ENCODE results near the gene ADISSP. TPM values are rescaled to one million over a fixed set of nuclear protein-coding genes. Genes with fewer than 3 reads are reported as not detected.

Gene ADISSP
- total and polyA plus RNA-seq, 2 of the 13 experiments (the other 11 are each of a cell fraction or from before 2014, with no cell fraction given) = 38.3 to 90.6 TPM

DNA sequence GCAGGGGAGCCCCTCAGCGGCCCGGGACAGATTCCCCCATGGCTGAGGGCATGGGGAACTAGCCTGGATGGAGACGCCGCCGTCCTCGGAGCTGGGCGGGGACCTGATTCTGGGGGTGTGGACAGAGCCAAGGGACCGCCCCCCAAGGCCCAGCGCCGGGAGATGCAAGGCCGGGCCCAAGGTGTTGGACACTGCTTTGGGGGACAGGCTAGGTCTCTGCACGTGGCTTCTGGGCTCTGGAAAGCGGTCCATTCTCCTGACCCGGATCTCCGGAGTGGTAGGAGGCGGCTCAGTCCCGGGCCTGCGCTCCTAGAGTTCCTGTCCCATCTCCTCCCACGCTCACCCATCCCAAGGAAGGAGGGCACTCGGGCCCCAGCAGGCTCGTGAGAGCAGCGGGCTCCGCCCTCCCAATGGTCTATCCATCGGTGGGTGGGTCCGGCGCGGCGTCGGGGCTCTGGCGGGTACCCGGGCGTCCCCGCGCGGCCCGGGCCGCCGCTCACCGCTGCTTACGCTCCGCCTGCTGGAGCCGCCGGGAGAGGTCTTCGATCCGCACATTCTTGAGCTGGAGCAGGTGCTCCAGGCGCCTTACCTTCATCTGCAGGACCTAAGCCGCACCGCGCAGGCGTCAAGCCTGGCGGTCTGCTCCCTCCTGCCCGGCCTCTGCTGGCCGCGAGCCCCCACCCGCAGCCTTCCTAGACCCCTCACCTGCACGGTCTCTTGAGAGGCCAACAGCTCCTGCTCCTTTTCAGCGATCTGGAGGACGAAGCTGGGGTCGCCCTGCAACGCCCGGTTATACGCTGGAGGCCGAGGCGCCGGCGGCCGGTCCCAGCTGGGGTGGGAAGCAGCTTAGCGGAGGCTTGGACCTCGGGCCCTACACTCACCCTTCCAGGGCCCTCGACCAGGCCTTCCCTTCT is 10.4 kb upstream of the ADISSP start:
- no peak overlapping the region for H3K27ac ChIP-seq (ENCODE audit: extremely low read length, insufficient read depth, low read length)
- H3K9ac ChIP-seq (ENCODE audit: insufficient read depth, low read depth, low read length) = peak overlapping the region; percentile 48; the same call in 1 of the 2 replicates
- H3K4me1 ChIP-seq (ENCODE audit: insufficient read depth, low read length) = peaks cover 44% of the 10 kb centered on the region
- WGBS (ENCODE audit: low lambda C conversion rate) = 2% methylated on average over 51 of the region's 70 CpGs
- FAIRE-seq (no peak), ATAC-seq (peak; percentile 49), DNase-seq (ENCODE audit: low spot score) (no peak)
- peaks cover 2 to 36% of the 10 kb centered on the region in 2 experiments for H3K27me3 ChIP-seq (ENCODE audit: control insufficient read depth in 1 of 2, insufficient read depth in 2 of 2, low read length in 2 of 2)
- POLR2A ChIA-PET = interaction anchor here (1.1 to 3.6 kb wide), 7 partner anchors 9 to 90 kb away, joined by 3 to 48 read pairs (median 4); partner anchors contain the start of genes ADISSP, AP5S1 and CENPB
- no peaks in the 10 kb centered on the region for H3K79me2 ChIP-seq (ENCODE audit: insufficient read depth, low read length)
- in situ Hi-C loops (cut with HindIII; ENCODE audit: extremely low pct_ligation_motif_present, low pct_unique_long_range_greater_than_20kb) (no loop called here), intact Hi-C loops (cut with micrococcal nuclease; ENCODE audit: unreplicated experiment) (no loop called here)
- peak overlapping the region; percentile 54 to 79 (median 55) for H3K4me3 ChIP-seq (replicated peaks in 1 of 3; ENCODE audit: insufficient read depth in 1 of 3, low read depth in 2 of 3, low read length in 3 of 3)
- peak overlapping the region; percentile 96 for H3K4me2 ChIP-seq (ENCODE audit: low read depth, low read length)
- CTCF ChIA-PET (ENCODE audit: low intra/inter-chr PET ratio, low total read pairs) = interaction anchor here (1.2 to 1.3 kb wide), 2 partner anchors 9 to 62 kb away, joined by 3 read pairs; no protein-coding TSS in a partner anchor
- peak overlapping the region; percentile 24 for H2AFZ ChIP-seq (ENCODE audit: low read length)
- BruUV-seq (replicated peaks) = no TSS peak
- H3K9me3 ChIP-seq (ENCODE audit: low read length) = no peaks in the 10 kb centered on the region
- H4K20me1 ChIP-seq (ENCODE audit: insufficient read depth, low read length) = no peaks in the 10 kb centered on the region
- H3K36me3 ChIP-seq (replicated peaks in 1 of 2; ENCODE audit: control insufficient read depth in 1 of 2, insufficient read depth in 2 of 2, low read length in 2 of 2) = no peaks in the 10 kb centered on the region
- TF ChIP-seq TEAD3 (CRISPR knock-in tag; optimal IDR thresholded peaks at IDR 0.05; ENCODE audit: borderline replicate concordance) (no peak), EZH2 (conservative IDR thresholded peaks at IDR 0.05; ENCODE audit: low read depth, low read length) (peak; percentile 92), NAIF1 (CRISPR knock-in tag; IDR thresholded peaks at IDR 0.05; ENCODE audit: borderline replicate concordance) (no peak), CBFB (CRISPR knock-in tag; IDR thresholded peaks at IDR 0.05) (no peak), ZZZ3 (CRISPR knock-in tag; IDR thresholded peaks at IDR 0.05; ENCODE audit: borderline replicate concordance) (no peak), NFRKB (IDR thresholded peaks at IDR 0.05) (no peak), IKZF1 (IDR thresholded peaks at IDR 0.05) (no peak), ZNF317 (CRISPR knock-in tag; IDR thresholded peaks at IDR 0.05) (0 out of 2 replicates have a peak, but pooled peaks have one; percentile 2), ZNF782 (CRISPR knock-in tag; IDR thresholded peaks at IDR 0.05; ENCODE audit: borderline replicate concordance) (no peak), ZFP37 (CRISPR knock-in tag; IDR thresholded peaks at IDR 0.05; ENCODE audit: borderline replicate concordance) (no peak), ZNF850 (CRISPR knock-in tag; conservative IDR thresholded peaks at IDR 0.05) (no peak), SNAI1 (CRISPR knock-in tag; IDR thresholded peaks at IDR 0.05; ENCODE audit: borderline replicate concordance) (peak; percentile 62; the same call in 1 of the 2 replicates), PITX1 (CRISPR knock-in tag; IDR thresholded peaks at IDR 0.05) (no peak; the same call in 1 of the 2 replicates), ZNF501 (CRISPR knock-in tag; IDR thresholded peaks at IDR 0.05) (0 out of 2 replicates have a peak, but pooled peaks have one; percentile 24), RBAK (CRISPR knock-in tag; IDR thresholded peaks at IDR 0.05) (no peak), ZNF18 (CRISPR knock-in tag; IDR thresholded peaks at IDR 0.05; ENCODE audit: insufficient replicate concordance) (no peak), ATF2 (CRISPR knock-in tag; IDR thresholded peaks at IDR 0.05) (no peak), ZNF138 (CRISPR knock-in tag; IDR thresholded peaks at IDR 0.05; ENCODE audit: low read depth) (0 out of 2 replicates have a peak, but pooled peaks have one; percentile 23), EED (CRISPR knock-in tag; IDR thresholded peaks at IDR 0.05) (0 out of 2 replicates have a peak, but pooled peaks have one; percentile 22), ZNF572 (CRISPR knock-in tag; IDR thresholded peaks at IDR 0.05) (0 out of 2 replicates have a peak, but pooled peaks have one; percentile 52), SPEN (CRISPR knock-in tag; IDR thresholded peaks at IDR 0.05; ENCODE audit: low read depth) (no peak; the same call in 1 of the 2 replicates)

All from HepG2 (cell line).